HG02610 (cell line): ENCODE data around the gene PPDPF.
"Not testable (repeated sequence)": the region's sequence is repeated elsewhere in the genome, so short reads cannot be mapped to it uniquely, and the experiment has no call there.

Experiments used
- ATAC-seq: cut with Tn5 transposase; IDR thresholded peaks from one replicate; pipeline ENCODE4 v1.9.1; 2021; ENCODE audit warnings: mild to moderate bottlenecking, moderate library complexity; ENCODE audit not compliant: unreplicated experiment

Gene PPDPF

GRCh38 chr20:63520504-63520933, at the start of gene PPDPF:
TSS of gene PPDPF (plus strand) at chr20:63520765. CDS start at chr20:63521309, 544 bp downstream.
- peak; percentile 70 for ATAC-seq

GRCh38 chr20:63471002-63471716, 49.4 kb upstream of the PPDPF start:
- ATAC-seq, result no peak

- ATAC-seq, result no peak
Measured at GRCh38 chr20:63471717-63471980, 48.9 kb upstream of the PPDPF start.

GRCh38 chr20:63471981-63472831, 48.4 kb upstream of the PPDPF start, which contains the start of gene KCNQ2:
TSS of gene KCNQ2 (minus strand) at chr20:63472655. CDS start at chr20:63472463, 192 bp downstream.
- no peak for ATAC-seq

- no peak for ATAC-seq
Measured at GRCh38 chr20:63472862-63473390, 47.6 kb upstream of the PPDPF start.

GRCh38 chr20:63473555-63474449, 46.8 kb upstream of the PPDPF start:
- ATAC-seq, result no peak

GRCh38 chr20:63475209-63475608, 45.4 kb upstream of the PPDPF start:
- ATAC-seq, result no peak

GRCh38 chr20:63477061-63477616, 43.4 kb upstream of the PPDPF start:
- no peak for ATAC-seq

GRCh38 chr20:63477944-63478343, 42.6 kb upstream of the PPDPF start:
- ATAC-seq, result no peak

GRCh38 chr20:63478346-63479302, 41.9 kb upstream of the PPDPF start:
- ATAC-seq, result no peak

GRCh38 chr20:63479695-63480419, 40.7 kb upstream of the PPDPF start:
- not testable (repeated sequence) for ATAC-seq

GRCh38 chr20:63481503-63481902, 39.1 kb upstream of the PPDPF start:
- no peak for ATAC-seq

GRCh38 chr20:63482021-63482587, 38.5 kb upstream of the PPDPF start:
- no peak for ATAC-seq

- no peak for ATAC-seq
Measured at GRCh38 chr20:63483834-63484233, 36.7 kb upstream of the PPDPF start.

- no peak for ATAC-seq
Measured at GRCh38 chr20:63484236-63484635, 36.3 kb upstream of the PPDPF start.

- no peak for ATAC-seq
Measured at GRCh38 chr20:63484651-63485403, 35.7 kb upstream of the PPDPF start.

- no peak for ATAC-seq
Measured at GRCh38 chr20:63486300-63486855, 34.2 kb upstream of the PPDPF start.
